Liver (tissue), 3 donors: Measurements from ENCODE around the gene HMGN4.

ENCODE experiments used
- CTCF ChIP-seq: fragments of 150-350 bp; IDR thresholded peaks from 2 replicates; pipeline ENCODE4 v1.5.1; 2017; ENCODE audit warnings: improper control_type of control experiment, low read depth, low read length; ENCODE audit not compliant: missing input control
- SP1 ChIP-seq: IDR thresholded peaks from 2 replicates; pipeline ENCODE4 v1.6.1; 2018; ENCODE audit warnings: antibody characterized with exemption, mild to moderate bottlenecking
- donor health status: healthy.
- donor health status: healthy.

- TF ChIP-seq CTCF (no peak), SP1 (no peak)
Observed at GRCh38 chr6:26555505-26556262, 17.5 kb downstream of the HMGN4 start.
